T-cell (primary cell): ENCODE measurements around the gene ERC2. TPM values are rescaled to one million over a fixed set of nuclear protein-coding genes. Genes with fewer than 3 reads are reported as not detected.

ENCODE experiments used
- ATAC-seq, 4 experiments: fragments of 200-7000 bp in 3 of 4; fragments of 150-1000 bp in 1 of 4; cut with Tn5 transposase; replicated peaks in 1 of 4; 1 replicate in 3 of 4; 2 replicates in 1 of 4; pipeline ENCODE4 v1.10.0; 2021; ENCODE audit warnings: moderate library complexity in 3 of 4, mild to moderate bottlenecking in 2 of 4, moderate number of reproducible peaks in 1 of 4
- CTCF ChIA-PET, 2 donors: fragments of 300-600 bp; sonication (Branson Sonifier 250); formaldehyde crosslinking; loops; one replicate each; lab custom pipeline; 2022; ENCODE audit warnings: antibody characterized with exemption in 2 of 2; lab: Charles Lee
- POLR2A ChIA-PET, 2 donors: fragments of 300-600 bp; sonication (Branson Sonifier 250); formaldehyde crosslinking; loops; one replicate each; lab custom pipeline; 2022; ENCODE audit warnings: antibody characterized with exemption in 2 of 2; lab: Charles Lee
- DNase-seq, 35 experiments: peaks; one replicate each; pipeline versions ENCODE4 v3.0.0 to v3.0.0-alpha.2; 2013 to 2023
- H3K27ac ChIP-seq: one replicate; pipeline ENCODE4 v1.5.1; 2013; ENCODE audit warnings: low read length
- H3K27me3 ChIP-seq, 2 experiments: replicated peaks in 1 of 2; 1 replicate in 1 of 2; 2 replicates in 1 of 2; pipeline versions ENCODE4 v1.6.1 to v1.7.0; 2013; ENCODE audit warnings: low read length in 1 of 2, mixed read lengths in 1 of 2; ENCODE audit not compliant: control insufficient read depth in 2 of 2, insufficient read depth in 2 of 2; ENCODE audit errors: extremely low read depth in 1 of 2
- H3K36me3 ChIP-seq, 2 donors: 1 replicate in 1 of 2; 2 replicates in 1 of 2; pipeline versions ENCODE4 v1.6.1 to v1.7.0; 2013; ENCODE audit warnings: low read length in 1 of 2; ENCODE audit not compliant: control insufficient read depth in 2 of 2, insufficient read depth in 1 of 2; ENCODE audit errors: extremely low read depth in 1 of 2
- H3K4me1 ChIP-seq, 2 experiments: 1 replicate in 1 of 2; 2 replicates in 1 of 2; pipeline versions ENCODE4 v1.6.1 to v1.7.0; 2013; ENCODE audit warnings: low read length in 2 of 2, mixed read lengths in 1 of 2; ENCODE audit not compliant: insufficient read depth in 2 of 2, control insufficient read depth in 1 of 2; ENCODE audit errors: extremely low read depth in 1 of 2
- H3K4me3 ChIP-seq, 2 donors: 1 replicate in 1 of 2; 2 replicates in 1 of 2; pipeline versions ENCODE4 v1.5.1 to v1.7.0; 2013; ENCODE audit warnings: mild to moderate bottlenecking in 2 of 2, low read length in 1 of 2, moderate library complexity in 1 of 2; ENCODE audit not compliant: control insufficient read depth in 1 of 2; ENCODE audit errors: extremely low read depth in 1 of 2
- H3K9me3 ChIP-seq: 2 replicates; pipeline ENCODE4 v1.7.0; 2013
- H3K27ac Mint-ChIP-seq, 2 donors: one replicate each; pipeline ENCODE4 v1.8.0; 2020 to 2021; ENCODE audit warnings: mild to moderate bottlenecking in 2 of 2, mixed read lengths in 2 of 2
- H3K27me3 Mint-ChIP-seq, 2 donors: one replicate each; pipeline ENCODE4 v1.8.0; 2021 to 2022; ENCODE audit warnings: mixed read lengths in 2 of 2
- H3K36me3 Mint-ChIP-seq: one replicate; pipeline ENCODE4 v1.8.0; 2021; ENCODE audit warnings: mixed read lengths
- H3K4me1 Mint-ChIP-seq, 3 donors: one replicate each; pipeline ENCODE4 v1.8.0; 2020 to 2022; ENCODE audit warnings: mixed read lengths in 3 of 3, mild to moderate bottlenecking in 1 of 3
- H3K4me3 Mint-ChIP-seq, 3 donors: one replicate each; pipeline ENCODE4 v1.8.0; 2020 to 2022; ENCODE audit warnings: mild to moderate bottlenecking in 3 of 3, mixed read lengths in 3 of 3, moderate library complexity in 3 of 3
- H3K9me3 Mint-ChIP-seq, 3 donors: one replicate each; pipeline ENCODE4 v1.8.0; 2020 to 2022; ENCODE audit warnings: mixed read lengths in 3 of 3
- WGBS: methylation state at CpG from one replicate; pipeline ENCODE4 v1.1.5; 2013; ENCODE audit warnings: missing lambda C conversion rate; ENCODE audit not compliant: insufficient coverage; 5-methylcytosine and 5-hydroxymethylcytosine counted together
- total RNA-seq, 35 experiments: library from RNA in 6 of 35; stranded (reverse) in 6 of 35; fragments of 120-200 nt in 1 of 35; gene quantifications; one replicate each; pipeline versions ENCODE4 v1.2.1 to v1.2.4 and lab custom pipeline; 2013 to 2026

ERC2 gene
- total RNA-seq, 5 donors from 2014 or later (not counting 1 experiment from before 2014, with no cell fraction given), result not detected

- no peaks in the 10 kb centered on the region for H3K4me1 Mint-ChIP-seq
- Histone ChIP-seq H3K9me3 (no peaks in the 10 kb centered on the region), H3K4me1 (peaks cover 0 to 7% of the 10 kb centered on the region in 2 experiments), H3K27ac (no peak overlapping the region), H3K36me3 (no peaks in the 10 kb centered on the region), H3K27me3 (no peaks in the 10 kb centered on the region), H3K4me3 (no peak overlapping the region)
- POLR2A ChIA-PET, result no interaction called here
- no peaks in the 10 kb centered on the region for H3K27me3 Mint-ChIP-seq
- no peak overlapping the region for H3K27ac Mint-ChIP-seq
- DNase-seq (no peak), ATAC-seq (no peak)
- CTCF ChIA-PET, result no interaction called here
- H3K9me3 Mint-ChIP-seq, result peaks cover 0 to 6% (median 0%) of the 10 kb centered on the region in 3 donors
- no peaks in the 10 kb centered on the region for H3K36me3 Mint-ChIP-seq
- no CpG with 5 or more reads among the region's 4 CpGs for WGBS
- no peak overlapping the region for H3K4me3 Mint-ChIP-seq
Measured at GRCh38 chr3:55527361-55527760, 940.9 kb downstream of the ERC2 start.

DNA sequence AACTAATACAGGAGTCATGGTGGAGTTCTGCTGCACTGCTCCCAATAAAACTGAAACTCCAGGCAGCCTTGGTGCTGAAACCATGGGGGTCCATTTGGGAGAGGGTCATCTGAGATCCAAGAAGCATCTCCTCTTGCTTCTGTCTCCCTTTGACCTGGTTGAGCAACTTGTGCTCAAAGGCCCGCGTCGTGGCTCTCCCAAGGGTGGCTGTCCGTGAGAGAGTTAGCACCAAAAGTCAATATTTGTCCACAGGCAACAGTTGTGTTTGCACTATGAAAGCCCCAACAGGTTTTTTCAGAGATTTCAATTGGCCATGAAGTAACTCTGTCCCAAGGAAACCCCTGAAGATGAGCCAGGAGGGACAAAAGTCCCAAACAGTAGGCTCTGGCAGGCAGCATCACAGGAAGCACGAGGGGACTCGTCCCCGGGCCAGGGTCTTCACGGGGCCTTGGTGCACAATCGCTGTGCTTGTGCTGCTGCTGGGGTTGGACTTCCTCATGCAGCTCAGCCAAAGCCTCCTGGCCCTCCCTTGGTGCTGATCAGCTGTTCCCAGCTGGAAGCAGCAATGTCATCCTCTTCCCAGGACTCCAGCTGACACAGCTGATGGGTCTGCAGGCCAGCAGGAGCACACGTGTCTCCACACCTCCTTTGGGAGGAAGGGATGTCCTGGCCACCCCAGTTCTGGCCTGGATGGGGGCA lies 941.8 kb downstream of the ERC2 start:
- POLR2A ChIA-PET, result no interaction called here
- 80% methylated on average over 10 of the region's 10 CpGs for WGBS

DNA sequence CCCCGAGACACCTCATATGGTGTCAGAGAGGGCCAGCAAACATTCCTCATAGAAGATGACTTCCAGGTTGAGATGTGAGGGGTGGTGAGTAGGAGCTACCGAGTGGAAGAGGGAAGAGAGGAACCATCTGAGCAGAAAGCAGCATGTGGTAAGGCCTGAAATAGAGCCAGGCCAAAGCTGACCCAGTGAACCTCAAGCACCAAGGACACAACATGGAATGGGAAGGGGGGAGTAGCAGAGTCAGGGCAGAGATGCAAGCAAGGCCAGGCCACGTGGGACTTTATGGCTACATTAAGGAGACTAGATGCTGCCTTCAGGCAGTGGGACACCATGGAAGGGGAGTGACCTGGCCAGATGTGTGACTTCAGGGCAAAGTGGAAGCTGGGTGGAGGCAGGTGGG lies 942.8 kb downstream of the ERC2 start:
- no peak for DNase-seq
- CTCF ChIA-PET, result no interaction called here
- POLR2A ChIA-PET, result no interaction called here
- WGBS, result 79% methylated on average over 3 of the region's 3 CpGs
- H3K27me3 Mint-ChIP-seq, result no peaks in the 10 kb centered on the region
- peaks cover 0 to 6% (median 0%) of the 10 kb centered on the region in 3 donors for H3K9me3 Mint-ChIP-seq
- no peak for ATAC-seq
- no peak overlapping the region for H3K27ac ChIP-seq
- H3K27ac Mint-ChIP-seq, result no peak overlapping the region
- H3K36me3 Mint-ChIP-seq, result no peaks in the 10 kb centered on the region
- H3K4me1 Mint-ChIP-seq, result peaks cover 0 to 8% (median 1%) of the 10 kb centered on the region in 3 donors
- peaks cover 0 to 18% of the 10 kb centered on the region in 2 experiments for H3K4me1 ChIP-seq
- no peaks in the 10 kb centered on the region for H3K36me3 ChIP-seq
- no peak overlapping the region for H3K4me3 Mint-ChIP-seq
- H3K9me3 ChIP-seq, result no peaks in the 10 kb centered on the region
- H3K4me3 ChIP-seq, result no peak overlapping the region
- no peaks in the 10 kb centered on the region for H3K27me3 ChIP-seq

More for the DNA sequence above, 941.8 kb downstream of the ERC2 start:
- Histone ChIP-seq H3K36me3 (no peaks in the 10 kb centered on the region), H3K27ac (no peak overlapping the region), H3K4me3 (no peak overlapping the region), H3K27me3 (no peaks in the 10 kb centered on the region), H3K4me1 (peaks cover 0 to 13% of the 10 kb centered on the region in 2 experiments), H3K9me3 (no peaks in the 10 kb centered on the region)
- peaks cover 0 to 5% (median 1%) of the 10 kb centered on the region in 3 donors for H3K4me1 Mint-ChIP-seq
- H3K27ac Mint-ChIP-seq, result no peak overlapping the region
- CTCF ChIA-PET, result no interaction called here
- no peak for ATAC-seq
- DNase-seq, result no peak
- H3K36me3 Mint-ChIP-seq, result no peaks in the 10 kb centered on the region
- peaks cover 0 to 6% (median 0%) of the 10 kb centered on the region in 3 donors for H3K9me3 Mint-ChIP-seq
- H3K4me3 Mint-ChIP-seq, result no peak overlapping the region
- H3K27me3 Mint-ChIP-seq, result no peaks in the 10 kb centered on the region

DNA sequence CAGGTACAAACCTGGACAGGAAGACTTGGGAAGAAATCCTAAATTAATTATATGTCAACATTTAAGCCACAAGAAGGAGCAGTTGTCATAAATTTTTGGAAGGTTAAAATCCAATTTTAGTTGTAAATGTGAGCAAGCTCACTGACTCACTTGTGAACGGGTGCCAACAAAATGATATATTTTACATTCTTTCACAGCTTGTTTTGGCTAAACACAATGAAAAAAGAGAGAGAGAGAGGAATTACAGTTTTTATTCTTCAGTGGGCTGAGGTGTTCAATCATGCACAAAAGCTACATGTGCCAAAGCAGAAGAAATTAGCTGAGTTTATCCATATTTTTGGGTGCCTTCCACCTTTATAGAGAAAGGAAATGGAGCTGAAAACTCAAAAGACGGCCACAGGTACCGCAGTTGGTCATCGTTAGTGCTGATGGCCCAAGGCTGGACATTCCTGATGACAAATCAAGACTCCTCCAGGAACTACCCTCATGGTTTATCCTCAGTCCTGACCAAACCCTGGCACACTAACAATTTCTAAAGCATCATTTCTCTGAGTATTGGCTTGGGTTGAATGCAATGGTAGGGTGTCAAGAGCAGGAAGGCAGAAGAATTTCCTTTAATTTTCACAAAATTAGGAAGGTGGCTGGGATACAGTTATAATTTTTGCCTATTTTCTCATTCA lies 943.6 kb downstream of the ERC2 start:
- H3K36me3 Mint-ChIP-seq, result no peaks in the 10 kb centered on the region
- peaks cover 0 to 6% (median 0%) of the 10 kb centered on the region in 3 donors for H3K9me3 Mint-ChIP-seq
- no peak for ATAC-seq
- DNase-seq, result no peak
- CTCF ChIA-PET, result no interaction called here
- H3K4me3 ChIP-seq, result no peak overlapping the region
- H3K27me3 ChIP-seq, result no peaks in the 10 kb centered on the region
- peaks cover 0 to 8% (median 1%) of the 10 kb centered on the region in 3 donors for H3K4me1 Mint-ChIP-seq
- no peak overlapping the region for H3K27ac ChIP-seq
- no CpG with 5 or more reads among the region's 4 CpGs for WGBS
- no peak overlapping the region for H3K27ac Mint-ChIP-seq
- H3K27me3 Mint-ChIP-seq, result no peaks in the 10 kb centered on the region
- peaks cover 0 to 18% of the 10 kb centered on the region in 2 experiments for H3K4me1 ChIP-seq
- H3K9me3 ChIP-seq, result no peaks in the 10 kb centered on the region
- no peak overlapping the region for H3K4me3 Mint-ChIP-seq
- POLR2A ChIA-PET, result no interaction called here
- no peaks in the 10 kb centered on the region for H3K36me3 ChIP-seq

DNA sequence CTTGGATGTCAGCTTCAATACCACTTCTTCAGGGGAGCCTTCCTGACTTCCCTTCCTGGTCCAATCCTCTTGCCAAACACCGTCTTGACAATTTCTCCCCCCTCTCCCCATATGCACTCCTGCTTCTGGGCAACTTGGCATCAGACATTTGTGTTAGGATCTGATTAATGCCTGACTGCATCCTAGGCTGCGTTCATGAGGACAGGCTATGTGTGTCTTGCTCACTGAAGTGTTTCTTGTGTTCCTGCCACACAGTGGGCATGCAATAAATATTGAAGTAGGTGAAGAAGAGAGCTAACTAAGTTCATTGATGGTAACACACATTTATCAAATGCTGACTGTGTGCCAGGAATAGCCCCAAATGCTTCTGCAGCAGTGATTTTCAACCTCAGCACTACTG lies 944.8 kb downstream of the ERC2 start:
- Mint-ChIP-seq H3K4me1 (peaks cover 0 to 8% (median 1%) of the 10 kb centered on the region in 3 donors), H3K27me3 (no peaks in the 10 kb centered on the region), H3K27ac (no peak overlapping the region), H3K9me3 (peaks cover 0 to 6% (median 0%) of the 10 kb centered on the region in 3 donors), H3K4me3 (no peak overlapping the region), H3K36me3 (no peaks in the 10 kb centered on the region)
- CTCF ChIA-PET, result no interaction called here
- Histone ChIP-seq H3K36me3 (no peaks in the 10 kb centered on the region), H3K4me1 (peaks cover 0 to 18% of the 10 kb centered on the region in 2 experiments), H3K27me3 (no peaks in the 10 kb centered on the region), H3K27ac (no peak overlapping the region), H3K9me3 (no peaks in the 10 kb centered on the region), H3K4me3 (no peak overlapping the region)
- no peak for ATAC-seq
- no peak for DNase-seq
- WGBS, result 100% methylated on average over 1 of the region's 2 CpGs
- POLR2A ChIA-PET, result no interaction called here

DNA sequence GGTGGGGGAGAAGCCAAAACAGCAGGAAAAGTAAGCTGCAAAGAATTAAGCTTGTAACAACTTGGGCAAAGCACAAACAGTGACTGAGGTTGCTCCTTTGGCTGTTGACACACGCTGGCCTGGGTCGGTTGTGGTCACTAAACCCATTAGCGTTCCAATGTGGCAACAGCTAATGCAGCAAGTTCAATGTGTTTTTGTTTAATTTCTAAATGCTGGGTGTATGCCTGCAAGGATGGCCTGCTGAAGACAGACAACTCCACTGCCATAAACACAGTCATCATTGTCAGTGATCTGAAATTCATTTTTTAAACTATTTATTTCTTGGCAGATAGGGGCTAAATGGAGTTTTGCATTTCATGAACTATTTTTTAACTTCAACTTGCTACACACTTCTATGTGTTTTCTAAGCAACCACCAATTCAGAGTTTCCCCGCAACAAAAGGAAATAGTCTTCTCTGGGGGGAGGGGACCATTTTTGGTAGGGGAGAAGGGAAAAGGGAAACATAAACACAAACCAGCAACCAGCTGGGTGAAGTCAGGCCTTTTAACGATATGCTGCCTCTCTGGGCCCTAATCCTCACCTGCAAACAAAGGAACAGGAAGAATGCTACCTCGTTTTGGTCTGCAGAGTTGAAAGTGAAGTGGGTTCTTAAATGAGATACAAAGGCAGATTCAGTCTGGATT lies 946.4 kb downstream of the ERC2 start:
- Mint-ChIP-seq H3K4me1 (peaks cover 0 to 8% (median 1%) of the 10 kb centered on the region in 3 donors), H3K27me3 (no peaks in the 10 kb centered on the region), H3K9me3 (peaks cover 0 to 6% (median 0%) of the 10 kb centered on the region in 3 donors), H3K4me3 (no peak overlapping the region), H3K27ac (no peak overlapping the region), H3K36me3 (no peaks in the 10 kb centered on the region)
- Histone ChIP-seq H3K4me1 (peaks cover 0 to 18% of the 10 kb centered on the region in 2 experiments), H3K36me3 (no peaks in the 10 kb centered on the region), H3K27ac (no peak overlapping the region), H3K4me3 (no peak overlapping the region), H3K9me3 (no peaks in the 10 kb centered on the region), H3K27me3 (no peaks in the 10 kb centered on the region)
- 94% methylated on average over 3 of the region's 6 CpGs for WGBS
- ChIA-PET POLR2A (no interaction called here), CTCF (no interaction called here)
- ATAC-seq (no peak), DNase-seq (peak in 1 of 35 experiments; percentile 1)
